Endothelial cell (in vitro differentiated cells): ENCODE measurements around the gene LYPD5. TPM values are rescaled to one million over a fixed set of nuclear protein-coding genes. Genes with fewer than 3 reads are reported as not detected.
"Not testable (repeated sequence)": the region's sequence is repeated elsewhere in the genome, so short reads cannot be mapped to it uniquely, and the experiment has no call there.

Experiments
- DNase-seq: peaks from one replicate; pipeline ENCODE4 v3.0.0; 2021; ENCODE audit warnings: low spot score
- H3K27ac Mint-ChIP-seq: one replicate; pipeline ENCODE4 v1.8.0; 2021; ENCODE audit warnings: mixed read lengths, inconsistent platforms; ENCODE audit not compliant: unreplicated experiment
- H3K27me3 Mint-ChIP-seq: one replicate; pipeline ENCODE4 v1.8.0; 2021; ENCODE audit warnings: mild to moderate bottlenecking, moderate library complexity, mixed read lengths, inconsistent platforms; ENCODE audit not compliant: unreplicated experiment
- H3K36me3 Mint-ChIP-seq: one replicate; pipeline ENCODE4 v1.8.0; 2021; ENCODE audit warnings: mild to moderate bottlenecking, low read depth, mixed read lengths, inconsistent platforms; ENCODE audit not compliant: unreplicated experiment
- H3K4me1 Mint-ChIP-seq: one replicate; pipeline ENCODE4 v1.8.0; 2021; ENCODE audit warnings: mild to moderate bottlenecking, mixed read lengths, inconsistent platforms; ENCODE audit not compliant: unreplicated experiment
- H3K4me3 Mint-ChIP-seq: one replicate; pipeline ENCODE4 v1.8.0; 2021; ENCODE audit warnings: mild to moderate bottlenecking, mixed read lengths, inconsistent platforms; ENCODE audit not compliant: unreplicated experiment
- H3K9me3 Mint-ChIP-seq: one replicate; pipeline ENCODE4 v1.8.0; 2021; ENCODE audit warnings: mixed read lengths, inconsistent platforms; ENCODE audit not compliant: unreplicated experiment
- total RNA-seq: library from RNA; stranded (reverse); fragmentation: NEBNext Ultra II Directional; extraction: Animal tissue kit (Norgen Biotek cat#: 25700); gene quantifications from one replicate; pipeline ENCODE4 v1.2.1, GENCODE V29; 2021; ENCODE audit not compliant: unreplicated experiment
- TF ChIP-seq, protein P1 (sequence below): fragments of 200-600 bp; sonication (generic); IDR thresholded peaks from one replicate; pipeline ENCODE4 v1.5.0; 2021; ENCODE audit warnings: antibody characterized with exemption; ENCODE audit not compliant: unreplicated experiment

Gene LYPD5
- total RNA-seq, 1 donor from 2014 or later = not detected

GRCh38 chr19:43820098-43820883 lies 18.0 kb upstream of the LYPD5 start:
- no peaks in the 10 kb centered on the region for H3K4me1 Mint-ChIP-seq
- H3K36me3 Mint-ChIP-seq = no peaks in the 10 kb centered on the region
- peak overlapping the region; percentile 22 for H3K4me3 Mint-ChIP-seq
- H3K27ac Mint-ChIP-seq = no peak overlapping the region
- H3K9me3 Mint-ChIP-seq = no peaks in the 10 kb centered on the region
- TF ChIP-seq, protein P1, sequence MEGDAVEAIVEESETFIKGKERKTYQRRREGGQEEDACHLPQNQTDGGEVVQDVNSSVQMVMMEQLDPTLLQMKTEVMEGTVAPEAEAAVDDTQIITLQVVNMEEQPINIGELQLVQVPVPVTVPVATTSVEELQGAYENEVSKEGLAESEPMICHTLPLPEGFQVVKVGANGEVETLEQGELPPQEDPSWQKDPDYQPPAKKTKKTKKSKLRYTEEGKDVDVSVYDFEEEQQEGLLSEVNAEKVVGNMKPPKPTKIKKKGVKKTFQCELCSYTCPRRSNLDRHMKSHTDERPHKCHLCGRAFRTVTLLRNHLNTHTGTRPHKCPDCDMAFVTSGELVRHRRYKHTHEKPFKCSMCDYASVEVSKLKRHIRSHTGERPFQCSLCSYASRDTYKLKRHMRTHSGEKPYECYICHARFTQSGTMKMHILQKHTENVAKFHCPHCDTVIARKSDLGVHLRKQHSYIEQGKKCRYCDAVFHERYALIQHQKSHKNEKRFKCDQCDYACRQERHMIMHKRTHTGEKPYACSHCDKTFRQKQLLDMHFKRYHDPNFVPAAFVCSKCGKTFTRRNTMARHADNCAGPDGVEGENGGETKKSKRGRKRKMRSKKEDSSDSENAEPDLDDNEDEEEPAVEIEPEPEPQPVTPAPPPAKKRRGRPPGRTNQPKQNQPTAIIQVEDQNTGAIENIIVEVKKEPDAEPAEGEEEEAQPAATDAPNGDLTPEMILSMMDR = no peak
- no peak for DNase-seq
- no peaks in the 10 kb centered on the region for H3K27me3 Mint-ChIP-seq

DNA sequence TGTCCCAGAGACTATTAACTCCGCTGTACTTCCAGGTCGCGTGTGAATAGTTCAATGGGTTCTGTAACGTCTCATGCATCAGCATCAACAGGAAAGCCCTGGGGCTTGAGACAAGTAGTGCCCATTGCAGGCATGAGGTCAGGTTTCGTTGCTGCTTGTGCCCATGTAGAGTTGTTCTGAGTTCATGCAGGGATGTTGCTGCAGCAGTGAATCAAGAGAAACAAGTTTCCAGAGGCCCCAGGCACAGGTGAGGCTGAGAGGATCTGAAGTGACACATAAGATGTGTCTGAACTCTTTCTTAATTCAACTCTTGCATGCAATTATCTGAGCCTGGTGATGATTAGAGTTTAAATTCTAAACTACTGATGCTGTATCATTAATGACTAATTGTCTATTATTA lies 16.3 kb upstream of the LYPD5 start:
- TF ChIP-seq, protein P1 = no peak
- Mint-ChIP-seq H3K36me3 (no peaks in the 10 kb centered on the region), H3K27me3 (peaks cover 3% of the 10 kb centered on the region), H3K27ac (no peak overlapping the region), H3K4me1 (no peaks in the 10 kb centered on the region), H3K4me3 (no peak overlapping the region), H3K9me3 (no peaks in the 10 kb centered on the region)
- DNase-seq = no peak

- not testable (repeated sequence) for H3K36me3 Mint-ChIP-seq, H3K27me3 Mint-ChIP-seq, H3K4me3 Mint-ChIP-seq, DNase-seq, H3K9me3 Mint-ChIP-seq, H3K27ac Mint-ChIP-seq, H3K4me1 Mint-ChIP-seq
These were observed 15.2 kb upstream of the LYPD5 start for GRCh38 chr19:43817454-43817853.

- Mint-ChIP-seq H3K36me3 (no peaks in the 10 kb centered on the region), H3K27ac (no peak overlapping the region), H3K9me3 (no peaks in the 10 kb centered on the region), H3K27me3 (peaks cover 3% of the 10 kb centered on the region), H3K4me1 (no peaks in the 10 kb centered on the region), H3K4me3 (no peak overlapping the region)
- TF ChIP-seq, protein P1 = no peak
- DNase-seq = no peak
These were observed 12.6 kb upstream of the LYPD5 start for GRCh38 chr19:43814663-43815352.

DNA sequence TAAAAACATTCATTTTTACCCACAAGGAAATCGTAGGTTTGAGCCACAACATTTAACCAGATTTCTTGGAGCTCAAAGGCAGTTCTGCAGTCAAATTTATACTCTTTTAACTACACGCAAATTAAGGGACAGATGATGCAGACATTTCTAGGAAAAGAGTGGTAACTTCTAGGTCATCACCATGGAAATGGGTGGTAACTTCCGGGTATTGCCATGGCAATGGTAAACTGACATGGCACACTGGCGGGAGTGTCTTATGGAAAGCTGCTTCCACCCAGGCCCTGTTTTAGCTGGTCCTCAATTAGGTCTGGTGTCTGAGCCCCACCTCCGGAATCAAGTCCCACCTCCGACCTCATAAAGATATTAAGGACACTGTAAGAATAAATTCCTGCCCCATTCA lies 10.4 kb upstream of the LYPD5 start:
- H3K9me3 Mint-ChIP-seq = no peaks in the 10 kb centered on the region
- no peak overlapping the region for H3K4me3 Mint-ChIP-seq
- TF ChIP-seq, protein P1 = no peak
- DNase-seq = no peak
- H3K27me3 Mint-ChIP-seq = peaks cover 3% of the 10 kb centered on the region
- no peak overlapping the region for H3K27ac Mint-ChIP-seq
- H3K36me3 Mint-ChIP-seq = no peaks in the 10 kb centered on the region
- H3K4me1 Mint-ChIP-seq = no peaks in the 10 kb centered on the region
